K562 (cell line): ENCODE results near the gene ARHGDIA. TPM values are rescaled to one million over a fixed set of nuclear protein-coding genes. Genes with fewer than 3 reads are reported as not detected.

Experiments used
- ARID1B ChIP-seq: fragments of 450-650 bp; IDR thresholded peaks from 2 replicates; pipeline ENCODE4 v1.6.1; 2016; ENCODE audit warnings: antibody characterized with exemption, mild to moderate bottlenecking, inconsistent platforms
- CBX5 ChIP-seq: IDR thresholded peaks from 2 replicates; pipeline ENCODE4 v1.6.1; 2014; ENCODE audit warnings: low read depth, borderline replicate concordance
- FOSL1 ChIP-seq: fragments of 200-800 bp; sonication (Bioruptor generic); conservative IDR thresholded peaks from 2 replicates; pipeline ENCODE4 v1.6.1; 2016; ENCODE audit warnings: missing genetic modification characterization, missing compliant biosample characterization
- FOXA3 ChIP-seq, 2 experiments: fragments of 450-650 bp in 1 of 2; sonication (generic) in 1 of 2; formaldehyde crosslinking; IDR thresholded peaks in 1 of 2; conservative IDR thresholded peaks in 1 of 2; 2 replicates each; pipeline versions ENCODE4 v1.4.0 to v1.8.0; 2020 to 2022; ENCODE audit warnings: mild to moderate bottlenecking in 2 of 2, missing genetic modification reagents in 1 of 2
- FUS ChIP-seq: fragments of 200-400 bp; formaldehyde crosslinking; optimal IDR thresholded peaks from 2 replicates; pipeline ENCODE3; 2017; ENCODE audit warnings: low read depth, low read length
- JUND ChIP-seq, 2 experiments: IDR thresholded peaks; 2 replicates in 1 of 2; 3 replicates in 1 of 2; pipeline ENCODE4 v1.6.1; 2011; ENCODE audit warnings: borderline replicate concordance in 2 of 2, low read depth in 2 of 2, low read length in 2 of 2, improper control_type of control experiment in 1 of 2, missing biosample characterization in 1 of 2, missing genetic modification characterization in 1 of 2, missing genetic modification reagents in 1 of 2
- MAFG ChIP-seq: fragments of 450-650 bp; conservative IDR thresholded peaks from 2 replicates; pipeline ENCODE4 v1.6.1; 2016; ENCODE audit warnings: missing genetic modification characterization, missing compliant biosample characterization
- MYC ChIP-seq, 2 experiments: fragments of 250-450 bp in 1 of 2; sonication (Bioruptor Pico) in 1 of 2; IDR thresholded peaks; 2 replicates each; pipeline versions ENCODE4 v1.5.1 to v1.6.1; 2012 to 2021; ENCODE audit warnings: low read depth in 2 of 2, borderline replicate concordance in 1 of 2, improper control_type of control experiment in 1 of 2, low read length in 1 of 2, mild to moderate bottlenecking in 1 of 2, moderate library complexity in 1 of 2
- POLR2G ChIP-seq: fragments of 200-400 bp; formaldehyde crosslinking; IDR thresholded peaks from 2 replicates; pipeline ENCODE4 v1.6.1; 2017; ENCODE audit warnings: low read depth, mild to moderate bottlenecking, antibody characterized with exemption, low read length, moderate library complexity
- PRMT5 ChIP-seq: sonication (generic); formaldehyde crosslinking; IDR thresholded peaks from 2 replicates; pipeline ENCODE4 v1.5.0; 2020; ENCODE audit warnings: missing genetic modification reagents
- SMAD1 ChIP-seq: fragments of 150-350 bp; IDR thresholded peaks from 2 replicates; pipeline ENCODE4 v1.6.1; 2014; ENCODE audit warnings: low read length, low read depth; ENCODE audit not compliant: partially characterized antibody
- SP1 ChIP-seq: sonication (generic); formaldehyde crosslinking; IDR thresholded peaks from 2 replicates; pipeline ENCODE4 v1.8.1; 2022; ENCODE audit warnings: mild to moderate bottlenecking, missing genetic modification reagents
- polyA plus RNA-seq, 8 experiments: library from polyadenylated mRNA; depleted of rRNA in 4 of 8; stranded (reverse) in 5 of 8; unstranded in 3 of 8; fragments of >200 nt; fragmentation: Nextera tagmentation in 2 of 8; fragmentation: Illumina TruSeq in 1 of 8; extraction: Ambion mirVana in 2 of 8; extraction: Trizol in 1 of 8; gene quantifications; 2 replicates each; pipeline versions ENCODE4 v1.2.1 to v1.2.3, GENCODE V29; 2011 to 2014; ENCODE audit warnings: inconsistent platforms in 1 of 8, missing spikeins in 1 of 8
- total RNA-seq, 7 experiments: library from RNA; depleted of rRNA in 6 of 7; stranded (reverse); fragments of >200 nt in 6 of 7; fragmentation: Illumina TruSeq in 2 of 7; extraction: Trizol in 2 of 7; gene quantifications; 2 replicates each; pipeline versions ENCODE4 v1.2.1 to v1.2.3, GENCODE V29; 2011 to 2021; ENCODE audit warnings: low replicate concordance in 1 of 7
- TF ChIP-seq, protein P1 (sequence below): fragments of 450-650 bp; formaldehyde crosslinking; IDR thresholded peaks from 2 replicates; pipeline ENCODE4 v1.4.0; 2022; ENCODE audit warnings: missing genetic modification characterization
- TF ChIP-seq, protein P2 (sequence below), 2 experiments: IDR thresholded peaks in 1 of 2; conservative IDR thresholded peaks in 1 of 2; 2 replicates each; pipeline ENCODE4 v1.6.1; 2016; ENCODE audit warnings: low read depth in 2 of 2, mild to moderate bottlenecking in 1 of 2, missing compliant biosample characterization in 1 of 2, missing genetic modification characterization in 1 of 2, moderate library complexity in 1 of 2
- TF ChIP-seq, protein P3 (sequence below), 2 experiments: fragments of 450-650 bp in 1 of 2; sonication (generic) in 1 of 2; formaldehyde crosslinking in 1 of 2; IDR thresholded peaks in 1 of 2; conservative IDR thresholded peaks in 1 of 2; 2 replicates each; pipeline versions ENCODE4 v1.6.1 to v1.8.1; 2016 to 2023; ENCODE audit warnings: mild to moderate bottlenecking in 2 of 2, moderate library complexity in 2 of 2, inconsistent platforms in 1 of 2, missing genetic modification reagents in 1 of 2

Gene ARHGDIA
- total and polyA plus RNA-seq, 9 of the 15 experiments (the other 6 are each of a cell fraction or from before 2014, with no cell fraction given), result 9.6 to 340 (median 97.6) TPM

DNA sequence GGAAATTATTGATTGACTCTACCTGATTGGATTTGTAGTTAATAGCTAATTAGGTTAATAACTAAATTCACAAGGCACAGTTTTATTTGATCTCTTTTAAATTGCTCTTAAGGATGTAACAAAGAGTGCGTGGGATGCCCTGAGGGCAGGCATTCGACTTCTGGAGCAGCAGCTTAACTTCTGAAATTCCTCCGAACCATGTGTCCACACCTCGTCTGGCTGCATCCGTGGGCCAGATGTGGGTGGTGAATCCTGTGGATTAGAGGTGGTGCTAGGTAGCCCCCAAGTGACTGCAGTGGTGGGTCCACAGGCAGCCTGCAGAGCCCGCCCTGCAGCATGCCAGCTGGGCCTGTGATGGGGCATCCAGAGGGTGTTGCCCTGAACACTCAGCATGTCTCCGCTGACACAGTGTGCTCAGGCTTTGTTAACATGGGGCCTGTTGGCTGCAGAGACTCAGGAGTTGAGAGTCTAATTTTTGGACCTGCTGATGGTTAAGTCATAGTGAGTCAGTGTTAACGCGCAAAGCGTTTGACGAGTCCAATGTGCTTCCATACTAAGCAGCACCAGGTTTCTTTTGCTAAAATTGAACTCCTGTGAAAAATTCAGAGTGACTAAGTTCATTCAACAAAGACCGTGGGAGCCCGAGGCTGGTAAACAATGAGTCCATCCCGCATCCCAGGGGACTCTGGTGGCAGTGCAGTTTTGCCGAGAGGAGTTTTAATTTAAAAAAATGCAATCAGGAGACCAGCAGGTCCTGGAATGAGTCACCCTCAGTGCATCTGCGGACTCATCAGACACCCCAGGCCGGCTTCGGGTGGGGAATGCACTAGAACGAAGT lies 27.1 kb upstream of the ARHGDIA start (continued):
- TF ChIP-seq ARID1B, result 0 out of 2 replicates have a peak, but pooled peaks have one; percentile 21
- peak; percentile 31; the same call in 1 of the 2 replicates for TF ChIP-seq MAFG
- peak; percentile 52; the same call in 1 of the 2 replicates for TF ChIP-seq JUND (IDR thresholded peaks at IDR 0.05; ENCODE audit: borderline replicate concordance, low read depth, low read length)
- no peak for TF ChIP-seq JUND (tag; IDR thresholded peaks at IDR 0.05; ENCODE audit: borderline replicate concordance, low read depth, low read length)
- TF ChIP-seq FUS, result no peak
- no peak for TF ChIP-seq FOXA3 (CRISPR knock-in tag; conservative IDR thresholded peaks at IDR 0.05 in 1 of 2, IDR thresholded peaks at IDR 0.05 in 1 of 2)
- TF ChIP-seq, protein P1, sequence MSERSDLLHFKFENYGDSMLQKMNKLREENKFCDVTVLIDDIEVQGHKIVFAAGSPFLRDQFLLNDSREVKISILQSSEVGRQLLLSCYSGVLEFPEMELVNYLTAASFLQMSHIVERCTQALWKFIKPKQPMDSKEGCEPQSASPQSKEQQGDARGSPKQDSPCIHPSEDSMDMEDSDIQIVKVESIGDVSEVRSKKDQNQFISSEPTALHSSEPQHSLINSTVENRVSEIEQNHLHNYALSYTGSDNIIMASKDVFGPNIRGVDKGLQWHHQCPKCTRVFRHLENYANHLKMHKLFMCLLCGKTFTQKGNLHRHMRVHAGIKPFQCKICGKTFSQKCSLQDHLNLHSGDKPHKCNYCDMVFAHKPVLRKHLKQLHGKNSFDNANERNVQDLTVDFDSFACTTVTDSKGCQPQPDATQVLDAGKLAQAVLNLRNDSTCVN (CRISPR knock-in tag), result no peak
- no peak for TF ChIP-seq PRMT5 (CRISPR knock-in tag)
- 0 out of 2 replicates have a peak, but pooled peaks have one; percentile 4 for TF ChIP-seq POLR2G
- TF ChIP-seq FOSL1, result peak; percentile 89
- TF ChIP-seq, protein P2, sequence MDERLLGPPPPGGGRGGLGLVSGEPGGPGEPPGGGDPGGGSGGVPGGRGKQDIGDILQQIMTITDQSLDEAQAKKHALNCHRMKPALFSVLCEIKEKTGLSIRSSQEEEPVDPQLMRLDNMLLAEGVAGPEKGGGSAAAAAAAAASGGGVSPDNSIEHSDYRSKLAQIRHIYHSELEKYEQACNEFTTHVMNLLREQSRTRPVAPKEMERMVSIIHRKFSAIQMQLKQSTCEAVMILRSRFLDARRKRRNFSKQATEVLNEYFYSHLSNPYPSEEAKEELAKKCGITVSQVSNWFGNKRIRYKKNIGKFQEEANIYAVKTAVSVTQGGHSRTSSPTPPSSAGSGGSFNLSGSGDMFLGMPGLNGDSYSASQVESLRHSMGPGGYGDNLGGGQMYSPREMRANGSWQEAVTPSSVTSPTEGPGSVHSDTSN (CRISPR knock-in tag; IDR thresholded peaks at IDR 0.05; ENCODE audit: low read depth), result no peak
- TF ChIP-seq, protein P2 (tag; conservative IDR thresholded peaks at IDR 0.05; ENCODE audit: low read depth), result no peak
- TF ChIP-seq MYC (IDR thresholded peaks at IDR 0.05; ENCODE audit: low read depth, low read length), result no peak
- TF ChIP-seq MYC (CRISPR knock-in tag; IDR thresholded peaks at IDR 0.05; ENCODE audit: borderline replicate concordance, low read depth), result no peak
- no peak for TF ChIP-seq CBX5
- no peak for TF ChIP-seq SP1
- no peak for TF ChIP-seq SMAD1
- TF ChIP-seq, protein P3, sequence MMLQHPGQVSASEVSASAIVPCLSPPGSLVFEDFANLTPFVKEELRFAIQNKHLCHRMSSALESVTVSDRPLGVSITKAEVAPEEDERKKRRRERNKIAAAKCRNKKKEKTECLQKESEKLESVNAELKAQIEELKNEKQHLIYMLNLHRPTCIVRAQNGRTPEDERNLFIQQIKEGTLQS (IDR thresholded peaks at IDR 0.05), result peak; percentile 72
- TF ChIP-seq, protein P3 (CRISPR knock-in tag; conservative IDR thresholded peaks at IDR 0.05), result no peak
